Keratinocyte (primary cell): ENCODE measurements around the gene D2HGDH. TPM values are rescaled to one million over a fixed set of nuclear protein-coding genes. Genes with fewer than 3 reads are reported as not detected.

Experiments used
- DNase-seq: peaks from one replicate; pipeline ENCODE4 v3.0.0-alpha.2; 2011; ENCODE audit warnings: low read depth, missing footprints, low spot score
- FAIRE-seq: peaks from 2 replicates; lab custom pipeline; 2011; peaks lifted over from hg19 to GRCh38; lab: Jason Lieb, UNC
- H2AFZ ChIP-seq: 2 replicates; pipeline ENCODE4 v1.6.0; 2012; ENCODE audit warnings: low read length, control low read depth, inconsistent platforms; ENCODE audit not compliant: control insufficient read depth
- H3K27ac ChIP-seq: 2 replicates; pipeline ENCODE4 v1.5.1; 2011; ENCODE audit warnings: low read length; ENCODE audit not compliant: control insufficient read depth, insufficient read depth
- H3K27me3 ChIP-seq: 3 replicates; pipeline ENCODE4 v1.6.0; 2011; ENCODE audit warnings: low read length; ENCODE audit not compliant: control insufficient read depth, insufficient read depth; ENCODE audit errors: extremely low read depth
- H3K36me3 ChIP-seq, 2 experiments: 2 replicates in 1 of 2; 3 replicates in 1 of 2; pipeline ENCODE4 v1.5.1; 2011; ENCODE audit warnings: low read length in 2 of 2, mild to moderate bottlenecking in 1 of 2; ENCODE audit not compliant: control insufficient read depth in 2 of 2, insufficient read depth in 2 of 2; ENCODE audit errors: extremely low read depth in 1 of 2
- H3K4me1 ChIP-seq: 3 replicates; pipeline ENCODE4 v1.5.1; 2011; ENCODE audit warnings: low read length; ENCODE audit not compliant: control insufficient read depth, insufficient read depth; ENCODE audit errors: extremely low read depth
- H3K4me2 ChIP-seq: 3 replicates; pipeline ENCODE4 v1.6.0; 2011; ENCODE audit warnings: low read depth, low read length; ENCODE audit not compliant: control insufficient read depth, insufficient read depth; ENCODE audit errors: extremely low read depth
- H3K4me3 ChIP-seq, 3 experiments: fragments of 200-600 bp in 1 of 3; sonication (generic) in 1 of 3; 2 replicates in 2 of 3; 3 replicates in 1 of 3; pipeline ENCODE4 v1.5.1; 2011 to 2016; ENCODE audit warnings: low read length in 3 of 3, mild to moderate bottlenecking in 3 of 3, control low read depth in 2 of 3, inconsistent platforms in 1 of 3, low read depth in 1 of 3, mixed read lengths in 1 of 3, mixed run types in 1 of 3, moderate library complexity in 1 of 3; ENCODE audit not compliant: control insufficient read depth in 2 of 3, insufficient read depth in 2 of 3; ENCODE audit errors: extremely low read depth in 1 of 3
- H3K79me2 ChIP-seq: 2 replicates; pipeline ENCODE4 v1.6.0; 2012; ENCODE audit warnings: low read length; ENCODE audit not compliant: control insufficient read depth, insufficient read depth
- H3K9ac ChIP-seq: 3 replicates; pipeline ENCODE4 v1.6.0; 2011; ENCODE audit warnings: low read length; ENCODE audit not compliant: control insufficient read depth, insufficient read depth; ENCODE audit errors: extremely low read depth
- H3K9me1 ChIP-seq: 3 replicates; pipeline ENCODE4 v1.6.0; 2011; ENCODE audit warnings: low read length; ENCODE audit not compliant: control insufficient read depth, insufficient read depth; ENCODE audit errors: extremely low read depth
- H3K9me3 ChIP-seq: 2 replicates; pipeline ENCODE4 v1.5.1; 2012; ENCODE audit warnings: low read depth, low read length; ENCODE audit not compliant: control insufficient read depth
- H4K20me1 ChIP-seq: 3 replicates; pipeline ENCODE4 v1.6.0; 2011; ENCODE audit warnings: low read length; ENCODE audit not compliant: control insufficient read depth, insufficient read depth; ENCODE audit errors: extremely low read depth
- EZH2 ChIP-seq: IDR thresholded peaks from one replicate; pipeline ENCODE4 v1.6.1; 2012; ENCODE audit warnings: inconsistent platforms, mild to moderate bottlenecking, low read length, moderate library complexity
- dilution Hi-C: fragments of 300-500 bp; cut with MboI; formaldehyde crosslinking; loops from one replicate; pipeline ENCODE4 v1.7.0; 2020; ENCODE audit warnings: low sequenced_read_pairs; ENCODE audit not compliant: extremely low pct_ligation_motif_present
- polyA plus RNA-seq, 5 experiments: library from polyadenylated mRNA; depleted of rRNA in 3 of 5; stranded (reverse) in 3 of 5; stranded (forward) in 1 of 5; unstranded in 1 of 5; fragments of >200 nt; gene quantifications; 1 replicate in 1 of 5; 2 replicates in 3 of 5; 3 replicates in 1 of 5; pipeline versions ENCODE4 v1.2.1 to v1.2.3, GENCODE V29; 2011 to 2012; ENCODE audit warnings: missing spikeins in 2 of 5, low read depth in 1 of 5, low replicate concordance in 1 of 5
- TF ChIP-seq, protein P1 (sequence below), 3 experiments: IDR thresholded peaks in 1 of 3; conservative IDR thresholded peaks in 1 of 3; optimal IDR thresholded peaks in 1 of 3; 2 replicates in 2 of 3; 3 replicates in 1 of 3; pipeline versions ENCODE3 to v1.5.1; 2011; ENCODE audit warnings: low read length in 3 of 3, mild to moderate bottlenecking in 3 of 3, moderate library complexity in 2 of 3, control low read depth in 1 of 3, inconsistent platforms in 1 of 3; ENCODE audit not compliant: insufficient read depth in 2 of 3; ENCODE audit errors: extremely low read depth in 1 of 3

D2HGDH gene
- polyA plus RNA-seq, 1 donor (not counting 4 experiments of a cell fraction or from before 2014, with no cell fraction given), result 5.4 TPM

DNA sequence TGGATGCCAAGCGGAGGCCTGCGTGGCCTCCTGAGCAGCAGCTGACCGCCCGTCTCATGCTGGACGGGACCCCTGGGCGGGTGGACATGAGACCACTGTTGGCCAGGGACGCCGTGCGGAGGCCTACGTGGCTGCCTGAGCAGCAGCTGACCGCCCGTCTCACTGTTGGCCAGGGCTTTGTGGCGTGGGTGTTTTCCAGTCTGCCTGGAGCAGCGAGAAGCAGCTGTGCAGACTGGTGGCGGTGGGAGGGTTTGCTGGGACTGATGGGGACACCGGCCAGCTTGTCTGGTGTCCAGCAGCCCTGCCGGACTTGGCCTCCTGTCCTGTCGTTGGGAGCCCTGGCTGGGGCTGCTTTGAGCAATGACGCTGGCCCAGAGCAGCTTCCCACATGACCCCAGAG, 5.8 kb upstream of the D2HGDH start:
- Histone ChIP-seq H3K4me2 (no peak overlapping the region), H3K27ac (no peak overlapping the region), H2AFZ (no peak overlapping the region), H3K9me3 (no peaks in the 10 kb centered on the region), H3K4me3 (no peak overlapping the region), H3K9ac (no peak overlapping the region), H3K4me1 (peaks cover 7% of the 10 kb centered on the region), H4K20me1 (no peaks in the 10 kb centered on the region), H3K9me1 (peaks cover 2% of the 10 kb centered on the region), H3K36me3 (peaks cover 0 to 2% of the 10 kb centered on the region in 2 experiments), H3K79me2 (no peaks in the 10 kb centered on the region), H3K27me3 (no peaks in the 10 kb centered on the region)
- dilution Hi-C loops, result no loop called here
- no peak for TF ChIP-seq EZH2
- TF ChIP-seq, protein P1, sequence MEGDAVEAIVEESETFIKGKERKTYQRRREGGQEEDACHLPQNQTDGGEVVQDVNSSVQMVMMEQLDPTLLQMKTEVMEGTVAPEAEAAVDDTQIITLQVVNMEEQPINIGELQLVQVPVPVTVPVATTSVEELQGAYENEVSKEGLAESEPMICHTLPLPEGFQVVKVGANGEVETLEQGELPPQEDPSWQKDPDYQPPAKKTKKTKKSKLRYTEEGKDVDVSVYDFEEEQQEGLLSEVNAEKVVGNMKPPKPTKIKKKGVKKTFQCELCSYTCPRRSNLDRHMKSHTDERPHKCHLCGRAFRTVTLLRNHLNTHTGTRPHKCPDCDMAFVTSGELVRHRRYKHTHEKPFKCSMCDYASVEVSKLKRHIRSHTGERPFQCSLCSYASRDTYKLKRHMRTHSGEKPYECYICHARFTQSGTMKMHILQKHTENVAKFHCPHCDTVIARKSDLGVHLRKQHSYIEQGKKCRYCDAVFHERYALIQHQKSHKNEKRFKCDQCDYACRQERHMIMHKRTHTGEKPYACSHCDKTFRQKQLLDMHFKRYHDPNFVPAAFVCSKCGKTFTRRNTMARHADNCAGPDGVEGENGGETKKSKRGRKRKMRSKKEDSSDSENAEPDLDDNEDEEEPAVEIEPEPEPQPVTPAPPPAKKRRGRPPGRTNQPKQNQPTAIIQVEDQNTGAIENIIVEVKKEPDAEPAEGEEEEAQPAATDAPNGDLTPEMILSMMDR (optimal IDR thresholded peaks at IDR 0.05 in 1 of 3, IDR thresholded peaks at IDR 0.05 in 1 of 3, conservative IDR thresholded peaks at IDR 0.05 in 1 of 3; ENCODE audit: extremely low read depth in 1 of 3, insufficient read depth in 2 of 3, low read length in 3 of 3), result no peak
- no peak for DNase-seq
- FAIRE-seq, result no peak

DNA sequence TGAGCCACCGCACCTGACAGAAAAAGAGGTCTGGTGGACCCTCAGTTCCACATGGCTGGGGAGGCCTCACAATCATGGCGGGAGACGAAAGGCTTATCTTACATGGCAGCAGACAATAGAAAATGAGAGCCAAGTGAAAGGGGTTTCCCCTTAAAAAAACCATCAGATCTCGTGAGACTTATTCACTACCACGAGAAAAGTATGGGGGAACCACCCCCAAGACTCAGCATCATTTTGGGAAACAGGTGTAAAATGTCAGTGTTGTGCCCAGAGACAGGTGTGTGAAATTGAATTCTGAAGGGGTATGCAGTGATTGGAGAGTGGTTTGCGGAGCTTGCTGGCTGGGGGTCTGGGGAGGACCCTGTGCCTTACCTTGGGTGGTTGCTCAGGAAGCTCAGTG, 4.6 kb upstream of the D2HGDH start:
- TF ChIP-seq EZH2, result no peak
- TF ChIP-seq, protein P1 (optimal IDR thresholded peaks at IDR 0.05 in 1 of 3, IDR thresholded peaks at IDR 0.05 in 1 of 3, conservative IDR thresholded peaks at IDR 0.05 in 1 of 3; ENCODE audit: extremely low read depth in 1 of 3, insufficient read depth in 2 of 3, low read length in 3 of 3), result no peak
- dilution Hi-C loops, result no loop called here
- FAIRE-seq (no peak), DNase-seq (no peak)
- Histone ChIP-seq H4K20me1 (no peaks in the 10 kb centered on the region), H3K9ac (no peak overlapping the region), H3K4me2 (no peak overlapping the region), H3K27ac (no peak overlapping the region), H3K79me2 (no peaks in the 10 kb centered on the region), H3K4me1 (peaks cover 13% of the 10 kb centered on the region), H3K36me3 (no peaks in the 10 kb centered on the region), H2AFZ (no peak overlapping the region), H3K4me3 (no peak overlapping the region), H3K9me1 (peaks cover 2% of the 10 kb centered on the region), H3K27me3 (no peaks in the 10 kb centered on the region), H3K9me3 (no peaks in the 10 kb centered on the region)
